T-helper 1 cell treated with Interleukin-12 subunit alpha and Interleukin-12 subunit beta and Interleukin-4 antibody, amounts not matched to agents 30 μg/mL and 1 μg/mL, for 36 hours (primary cell): ENCODE measurements around the gene FGFBP2.

Experiments
- H3K27ac Mint-ChIP-seq: one replicate; pipeline ENCODE4 v1.8.0; 2021; ENCODE audit warnings: mild to moderate bottlenecking, mixed read lengths
- H3K27me3 Mint-ChIP-seq: one replicate; pipeline ENCODE4 v1.8.0; 2021; ENCODE audit warnings: low read depth, mixed read lengths
- H3K36me3 Mint-ChIP-seq: one replicate; pipeline ENCODE4 v1.8.0; 2021; ENCODE audit warnings: low read depth, mixed read lengths
- H3K4me1 Mint-ChIP-seq: one replicate; pipeline ENCODE4 v1.8.0; 2021; ENCODE audit warnings: low read depth, mixed read lengths
- H3K4me3 Mint-ChIP-seq: one replicate; pipeline ENCODE4 v1.8.0; 2021; ENCODE audit warnings: mild to moderate bottlenecking, moderate library complexity, mixed read lengths
- H3K9me3 Mint-ChIP-seq: one replicate; pipeline ENCODE4 v1.8.0; 2021; ENCODE audit warnings: mixed read lengths

Gene FGFBP2

GRCh38 chr4:15963001-15963451 lies at the start of gene FGFBP2:
TSS of gene FGFBP2 (minus strand) at chr4:15963175. CDS start at chr4:15963129, 46 bp downstream.
- Mint-ChIP-seq H3K27me3 (peaks cover 13% of the 10 kb centered on the region), H3K27ac (no peak within 1 kb of the TSS), H3K9me3 (no peaks in the 10 kb centered on the region), H3K36me3 (no peaks in the 10 kb centered on the region), H3K4me3 (peak within 1 kb of the TSS; percentile 55), H3K4me1 (peaks cover 13% of the 10 kb centered on the region)

- H3K4me3 Mint-ChIP-seq: no peak overlapping the region
- no peaks in the 10 kb centered on the region for H3K36me3 Mint-ChIP-seq
These were observed 48.2 kb upstream of the FGFBP2 start for GRCh38 chr4:16011173-16011572.

GRCh38 chr4:16009153-16009552 lies 46.2 kb upstream of the FGFBP2 start:
- Mint-ChIP-seq H3K27ac (no peak overlapping the region), H3K27me3 (peaks cover 22% of the 10 kb centered on the region), H3K4me1 (no peaks in the 10 kb centered on the region), H3K9me3 (no peaks in the 10 kb centered on the region), H3K4me3 (no peak overlapping the region), H3K36me3 (no peaks in the 10 kb centered on the region)

More at GRCh38 chr4:16011173-16011572, 48.2 kb upstream of the FGFBP2 start:
- no peak overlapping the region for H3K27ac Mint-ChIP-seq
- H3K4me1 Mint-ChIP-seq: no peaks in the 10 kb centered on the region
- no peaks in the 10 kb centered on the region for H3K9me3 Mint-ChIP-seq
- peaks cover 23% of the 10 kb centered on the region for H3K27me3 Mint-ChIP-seq

GRCh38 chr4:16007471-16008095 lies 44.6 kb upstream of the FGFBP2 start:
- peaks cover 22% of the 10 kb centered on the region for H3K27me3 Mint-ChIP-seq
- no peak overlapping the region for H3K4me3 Mint-ChIP-seq
- no peaks in the 10 kb centered on the region for H3K36me3 Mint-ChIP-seq
- H3K27ac Mint-ChIP-seq: no peak overlapping the region
- H3K4me1 Mint-ChIP-seq: no peaks in the 10 kb centered on the region
- H3K9me3 Mint-ChIP-seq: no peaks in the 10 kb centered on the region

GRCh38 chr4:16006771-16007446 lies 43.9 kb upstream of the FGFBP2 start:
- Mint-ChIP-seq H3K4me3 (no peak overlapping the region), H3K27ac (no peak overlapping the region), H3K36me3 (no peaks in the 10 kb centered on the region), H3K4me1 (no peaks in the 10 kb centered on the region), H3K9me3 (no peaks in the 10 kb centered on the region), H3K27me3 (peaks cover 22% of the 10 kb centered on the region)

GRCh38 chr4:16005676-16006075 lies 42.7 kb upstream of the FGFBP2 start:
- Mint-ChIP-seq H3K36me3 (no peaks in the 10 kb centered on the region), H3K27ac (no peak overlapping the region), H3K4me3 (no peak overlapping the region), H3K4me1 (no peaks in the 10 kb centered on the region), H3K27me3 (peaks cover 22% of the 10 kb centered on the region), H3K9me3 (no peaks in the 10 kb centered on the region)

GRCh38 chr4:16001484-16001858 lies 38.5 kb upstream of the FGFBP2 start:
- no peaks in the 10 kb centered on the region for H3K4me1 Mint-ChIP-seq
- H3K36me3 Mint-ChIP-seq: no peaks in the 10 kb centered on the region
- H3K27ac Mint-ChIP-seq: no peak overlapping the region
- H3K9me3 Mint-ChIP-seq: no peaks in the 10 kb centered on the region
- H3K27me3 Mint-ChIP-seq: peaks cover 9% of the 10 kb centered on the region
- no peak overlapping the region for H3K4me3 Mint-ChIP-seq

GRCh38 chr4:16000708-16001483 lies 37.9 kb upstream of the FGFBP2 start:
- Mint-ChIP-seq H3K36me3 (no peaks in the 10 kb centered on the region), H3K4me1 (no peaks in the 10 kb centered on the region), H3K27ac (no peak overlapping the region), H3K4me3 (no peak overlapping the region), H3K9me3 (no peaks in the 10 kb centered on the region), H3K27me3 (peaks cover 5% of the 10 kb centered on the region)

- peaks cover 12% of the 10 kb centered on the region for H3K27me3 Mint-ChIP-seq
- H3K4me3 Mint-ChIP-seq: no peak overlapping the region
- no peaks in the 10 kb centered on the region for H3K4me1 Mint-ChIP-seq
- no peaks in the 10 kb centered on the region for H3K9me3 Mint-ChIP-seq
- no peaks in the 10 kb centered on the region for H3K36me3 Mint-ChIP-seq
- H3K27ac Mint-ChIP-seq: no peak overlapping the region
These were observed 33.8 kb upstream of the FGFBP2 start for GRCh38 chr4:15996773-15997172.

GRCh38 chr4:15995826-15996225 lies 32.9 kb upstream of the FGFBP2 start:
- H3K36me3 Mint-ChIP-seq: no peaks in the 10 kb centered on the region
- no peak overlapping the region for H3K4me3 Mint-ChIP-seq
- no peaks in the 10 kb centered on the region for H3K9me3 Mint-ChIP-seq
- no peaks in the 10 kb centered on the region for H3K4me1 Mint-ChIP-seq
- peaks cover 12% of the 10 kb centered on the region for H3K27me3 Mint-ChIP-seq
- no peak overlapping the region for H3K27ac Mint-ChIP-seq

- Mint-ChIP-seq H3K27ac (no peak overlapping the region), H3K27me3 (peaks cover 23% of the 10 kb centered on the region), H3K36me3 (no peaks in the 10 kb centered on the region), H3K4me1 (peaks cover 4% of the 10 kb centered on the region), H3K9me3 (no peaks in the 10 kb centered on the region), H3K4me3 (no peak overlapping the region)
These were observed 29.2 kb upstream of the FGFBP2 start for GRCh38 chr4:15992167-15992485.

- Mint-ChIP-seq H3K27me3 (peaks cover 22% of the 10 kb centered on the region), H3K36me3 (no peaks in the 10 kb centered on the region), H3K27ac (no peak overlapping the region), H3K9me3 (no peaks in the 10 kb centered on the region), H3K4me1 (peaks cover 4% of the 10 kb centered on the region), H3K4me3 (no peak overlapping the region)
These were observed 27.8 kb upstream of the FGFBP2 start for GRCh38 chr4:15990570-15991285.

- peaks cover 16% of the 10 kb centered on the region for H3K27me3 Mint-ChIP-seq
- no peaks in the 10 kb centered on the region for H3K9me3 Mint-ChIP-seq
- H3K4me3 Mint-ChIP-seq: no peak overlapping the region
- no peaks in the 10 kb centered on the region for H3K36me3 Mint-ChIP-seq
- H3K27ac Mint-ChIP-seq: no peak overlapping the region
- H3K4me1 Mint-ChIP-seq: peaks cover 4% of the 10 kb centered on the region
These were observed 26.4 kb upstream of the FGFBP2 start for GRCh38 chr4:15989424-15989823.

- Mint-ChIP-seq H3K27ac (no peak overlapping the region), H3K36me3 (no peaks in the 10 kb centered on the region), H3K4me1 (peaks cover 4% of the 10 kb centered on the region), H3K4me3 (no peak overlapping the region), H3K27me3 (peaks cover 20% of the 10 kb centered on the region), H3K9me3 (no peaks in the 10 kb centered on the region)
These were observed 25.2 kb upstream of the FGFBP2 start for GRCh38 chr4:15988222-15988621.
